GM19193 (cell line): ENCODE results near the gene MTRF1.

Experiments used
- POLR2A ChIP-seq: IDR thresholded peaks from 4 replicates; pipeline ENCODE4 v1.6.1; 2011; ENCODE audit not compliant: insufficient read depth, insufficient read length; ENCODE audit errors: extremely low read depth

The MTRF1 gene

DNA sequence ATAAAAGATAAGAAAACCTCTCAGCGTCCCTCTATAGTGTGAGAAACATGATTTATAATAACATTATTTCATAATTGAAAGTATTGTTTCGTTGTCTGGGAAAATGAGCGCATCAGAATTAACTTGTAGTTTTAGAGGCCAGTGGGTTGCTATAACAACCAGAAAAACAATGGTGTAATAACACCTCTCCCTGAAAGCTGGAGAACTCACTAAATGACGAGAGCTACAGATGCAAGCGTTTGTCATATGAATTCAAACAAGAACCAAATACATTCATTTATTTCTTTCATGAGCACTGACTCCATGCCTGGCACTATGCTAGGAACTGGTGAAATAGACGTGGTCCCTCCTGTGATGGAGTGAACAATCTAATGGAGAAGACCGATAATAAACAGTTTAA, 85.3 kb downstream of the MTRF1 start:
- TF ChIP-seq POLR2A: no peak

- TF ChIP-seq POLR2A: no peak
Measured at GRCh38 chr13:41177616-41178015, 85.8 kb downstream of the MTRF1 start.
